Muscle layer of colon (tissue), 2 donors: ENCODE measurements around the gene RPS2.

ENCODE experiments used
- H3K27ac ChIP-seq: one replicate; pipeline ENCODE4 v1.7.0; 2013; ENCODE audit warnings: low read depth, mild to moderate bottlenecking, low read length, moderate library complexity
- H3K27me3 ChIP-seq, 2 donors: one replicate each; pipeline ENCODE4 v1.7.0; 2013; ENCODE audit warnings: low read length in 2 of 2, mild to moderate bottlenecking in 2 of 2; ENCODE audit not compliant: insufficient read depth in 2 of 2, control insufficient read depth in 1 of 2
- H3K36me3 ChIP-seq: one replicate; pipeline ENCODE4 v1.7.0; 2013; ENCODE audit warnings: mild to moderate bottlenecking, low read length; ENCODE audit not compliant: insufficient read depth
- H3K4me1 ChIP-seq: one replicate; pipeline ENCODE4 v1.7.0; 2013; ENCODE audit warnings: mild to moderate bottlenecking, low read length; ENCODE audit not compliant: insufficient read depth
- H3K4me3 ChIP-seq, 2 donors: one replicate each; pipeline ENCODE4 v1.7.0; 2013; ENCODE audit warnings: low read length in 2 of 2, low read depth in 1 of 2, mild to moderate bottlenecking in 1 of 2, moderate library complexity in 1 of 2
- H3K9ac ChIP-seq: one replicate; pipeline ENCODE4 v1.7.0; 2013; ENCODE audit warnings: low read length
- H3K9me3 ChIP-seq: one replicate; pipeline ENCODE4 v1.7.0; 2013; ENCODE audit warnings: mild to moderate bottlenecking, low read length
- donor health status: abdominal sarcoma.
- donor health status: Adenocarcinoma of cecum.

RPS2 gene

DNA sequence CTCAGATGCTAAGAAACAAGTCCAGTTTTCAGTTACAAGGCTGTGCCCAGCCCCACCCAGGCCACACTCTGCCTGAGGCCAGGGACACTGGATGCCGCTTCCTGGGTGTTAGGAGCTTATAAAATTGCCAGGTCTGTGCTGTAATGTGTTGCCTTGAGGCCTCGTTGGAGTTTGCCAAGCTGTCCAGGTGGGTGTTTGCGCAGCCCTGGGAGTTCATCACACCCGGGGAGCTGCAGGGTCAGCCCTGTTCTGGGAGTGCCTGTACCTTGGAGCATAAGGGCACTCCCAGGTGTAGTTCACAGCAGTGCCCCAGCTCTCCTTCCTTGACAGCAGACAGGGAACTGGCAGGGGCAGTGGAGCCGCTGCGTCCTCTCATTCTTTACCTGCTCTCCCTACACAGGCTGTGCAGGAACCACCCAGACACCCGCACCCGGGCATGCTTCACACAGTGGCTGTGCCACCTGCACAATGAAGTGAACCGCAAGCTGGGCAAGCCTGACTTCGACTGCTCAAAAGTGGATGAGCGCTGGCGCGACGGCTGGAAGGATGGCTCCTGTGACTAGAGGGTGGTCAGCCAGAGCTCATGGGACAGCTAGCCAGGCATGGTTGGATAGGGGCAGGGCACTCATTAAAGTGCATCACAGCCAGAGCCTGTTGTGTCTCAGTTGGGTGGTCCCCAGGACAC, 21.0 kb upstream of the RPS2 start:
- Histone ChIP-seq H3K27me3 (peaks cover 34 to 43% of the 10 kb centered on the region in 2 donors), H3K9me3 (no peaks in the 10 kb centered on the region), H3K9ac (no peak overlapping the region), H3K4me3 (peak overlapping the region in 1 of 2 donors; percentile 61), H3K27ac (no peak overlapping the region), H3K36me3 (peaks cover 15% of the 10 kb centered on the region), H3K4me1 (peaks cover 16% of the 10 kb centered on the region)

GRCh38 chr16:1984347-1985225, 20.0 kb upstream of the RPS2 start:
- peak overlapping the region; percentile 63 for H3K27ac ChIP-seq
- peaks cover 15% of the 10 kb centered on the region for H3K36me3 ChIP-seq
- H3K9me3 ChIP-seq, result no peaks in the 10 kb centered on the region
- peaks cover 31 to 47% of the 10 kb centered on the region in 2 donors for H3K27me3 ChIP-seq
- peak overlapping the region; percentile 27 for H3K9ac ChIP-seq
- H3K4me1 ChIP-seq, result peaks cover 14% of the 10 kb centered on the region
- H3K4me3 ChIP-seq, result peak overlapping the region; percentile 61 to 87

DNA sequence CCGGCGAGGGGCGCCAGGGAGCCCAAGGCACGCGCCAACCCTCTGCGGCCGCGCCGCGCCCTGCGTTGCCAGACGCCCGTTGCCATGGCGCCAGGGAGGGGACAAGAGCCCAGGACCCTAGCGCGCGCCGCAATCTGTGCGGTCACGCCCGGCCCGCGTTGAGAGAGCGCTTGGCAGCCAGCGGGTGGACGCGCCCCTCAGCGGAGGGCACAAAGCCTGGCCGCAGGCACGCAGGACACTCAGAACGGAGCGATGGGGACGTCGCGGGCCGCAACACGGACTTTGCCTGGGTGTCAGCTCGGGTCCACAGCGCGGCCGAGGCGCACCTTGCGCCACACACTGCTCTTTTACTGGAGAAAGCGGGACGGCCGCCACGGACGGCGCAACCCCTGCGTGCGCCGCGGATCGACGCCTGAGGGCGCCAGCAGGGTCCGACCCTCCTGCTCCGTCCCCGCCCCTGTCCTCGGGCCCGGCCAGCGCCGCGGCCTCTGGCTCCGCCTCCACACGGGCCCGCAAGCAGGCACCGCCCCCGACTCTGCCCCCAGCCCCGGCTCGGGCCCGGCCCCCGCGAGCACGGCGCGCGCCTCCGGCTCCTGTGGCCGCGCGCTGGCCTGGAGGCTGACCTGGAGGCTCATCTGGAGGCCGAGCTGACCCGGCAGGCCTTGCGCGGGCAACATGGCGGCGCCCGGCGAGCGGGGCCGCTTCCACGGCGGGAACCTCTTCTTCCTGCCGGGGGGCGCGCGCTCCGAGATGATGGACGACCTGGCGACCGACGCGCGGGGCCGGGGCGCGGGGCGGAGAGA, 19.1 kb upstream of the RPS2 start, which contains the start of gene GFER:
Gene GFER, plus strand, starts transcription at position 650 of the 803 bp plus-strand sequence. Its CDS starts 26 bp downstream, at position 676.
- H3K9me3 ChIP-seq, result no peaks in the 10 kb centered on the region
- H3K27me3 ChIP-seq, result peaks cover 22 to 47% of the 10 kb centered on the region in 2 donors
- peak within 1 kb of the TSS; percentile 63 for H3K27ac ChIP-seq
- peaks cover 15% of the 10 kb centered on the region for H3K36me3 ChIP-seq
- peaks cover 14% of the 10 kb centered on the region for H3K4me1 ChIP-seq
- peak within 1 kb of the TSS; percentile 61 to 87 for H3K4me3 ChIP-seq
- peak within 1 kb of the TSS; percentile 27 for H3K9ac ChIP-seq

DNA sequence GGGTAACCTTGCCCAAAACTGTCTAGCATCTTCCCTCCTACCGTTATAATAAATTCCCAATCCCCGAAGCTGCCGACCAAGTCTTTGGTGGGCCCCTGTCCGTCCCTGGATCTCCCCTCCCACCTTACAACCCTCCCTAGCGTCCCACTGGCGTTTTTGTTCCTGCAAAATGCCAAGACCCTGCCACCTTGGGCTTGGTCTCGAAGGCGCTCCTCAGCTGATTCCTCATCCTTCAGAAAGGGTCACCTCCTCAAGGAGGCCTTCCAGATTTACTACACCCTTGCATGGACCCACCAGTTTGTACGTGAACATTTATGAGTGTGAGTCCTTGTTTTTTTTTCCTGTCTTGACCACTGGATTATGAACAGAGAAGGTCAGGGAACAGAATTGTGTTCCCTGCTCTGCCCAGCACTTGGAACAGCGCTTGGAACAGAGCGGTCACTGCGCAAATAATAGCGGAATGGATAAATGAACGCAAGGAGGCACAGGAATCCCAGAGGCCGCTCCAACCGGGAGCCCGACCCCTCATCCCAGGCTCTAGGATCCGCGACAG, 18.4 kb upstream of the RPS2 start:
- H3K4me1 ChIP-seq, result peaks cover 14% of the 10 kb centered on the region
- H3K36me3 ChIP-seq, result peaks cover 15% of the 10 kb centered on the region
- H3K9ac ChIP-seq, result no peak overlapping the region
- H3K9me3 ChIP-seq, result no peaks in the 10 kb centered on the region
- H3K27me3 ChIP-seq, result peaks cover 19 to 50% of the 10 kb centered on the region in 2 donors
- peak overlapping the region; percentile 61 to 87 for H3K4me3 ChIP-seq
- no peak overlapping the region for H3K27ac ChIP-seq

GRCh38 chr16:1982013-1982433, 17.4 kb upstream of the RPS2 start:
- Histone ChIP-seq H3K27me3 (peaks cover 19 to 60% of the 10 kb centered on the region in 2 donors), H3K9ac (no peak overlapping the region), H3K9me3 (no peaks in the 10 kb centered on the region), H3K4me1 (peaks cover 14% of the 10 kb centered on the region), H3K36me3 (peaks cover 20% of the 10 kb centered on the region), H3K4me3 (no peak overlapping the region), H3K27ac (no peak overlapping the region)

GRCh38 chr16:1981398-1981836, 16.8 kb upstream of the RPS2 start, which contains the start of gene NOXO1:
Gene NOXO1, minus strand, starts transcription at chr16:1981469. Its CDS starts 290 bp downstream, at chr16:1981179.
- Histone ChIP-seq H3K36me3 (peaks cover 20% of the 10 kb centered on the region), H3K27ac (no peak within 1 kb of the TSS), H3K9ac (no peak within 1 kb of the TSS), H3K4me1 (peaks cover 14% of the 10 kb centered on the region), H3K9me3 (no peaks in the 10 kb centered on the region), H3K4me3 (no peak within 1 kb of the TSS), H3K27me3 (peaks cover 19 to 62% of the 10 kb centered on the region in 2 donors)

- H3K9me3 ChIP-seq, result no peaks in the 10 kb centered on the region
- peaks cover 22 to 67% of the 10 kb centered on the region in 2 donors for H3K27me3 ChIP-seq
- H3K36me3 ChIP-seq, result peaks cover 20% of the 10 kb centered on the region
- H3K27ac ChIP-seq, result no peak overlapping the region
- H3K4me3 ChIP-seq, result no peak overlapping the region
- no peak overlapping the region for H3K9ac ChIP-seq
- H3K4me1 ChIP-seq, result peaks cover 14% of the 10 kb centered on the region
Observed at GRCh38 chr16:1980770-1981087, 16.1 kb upstream of the RPS2 start.

DNA sequence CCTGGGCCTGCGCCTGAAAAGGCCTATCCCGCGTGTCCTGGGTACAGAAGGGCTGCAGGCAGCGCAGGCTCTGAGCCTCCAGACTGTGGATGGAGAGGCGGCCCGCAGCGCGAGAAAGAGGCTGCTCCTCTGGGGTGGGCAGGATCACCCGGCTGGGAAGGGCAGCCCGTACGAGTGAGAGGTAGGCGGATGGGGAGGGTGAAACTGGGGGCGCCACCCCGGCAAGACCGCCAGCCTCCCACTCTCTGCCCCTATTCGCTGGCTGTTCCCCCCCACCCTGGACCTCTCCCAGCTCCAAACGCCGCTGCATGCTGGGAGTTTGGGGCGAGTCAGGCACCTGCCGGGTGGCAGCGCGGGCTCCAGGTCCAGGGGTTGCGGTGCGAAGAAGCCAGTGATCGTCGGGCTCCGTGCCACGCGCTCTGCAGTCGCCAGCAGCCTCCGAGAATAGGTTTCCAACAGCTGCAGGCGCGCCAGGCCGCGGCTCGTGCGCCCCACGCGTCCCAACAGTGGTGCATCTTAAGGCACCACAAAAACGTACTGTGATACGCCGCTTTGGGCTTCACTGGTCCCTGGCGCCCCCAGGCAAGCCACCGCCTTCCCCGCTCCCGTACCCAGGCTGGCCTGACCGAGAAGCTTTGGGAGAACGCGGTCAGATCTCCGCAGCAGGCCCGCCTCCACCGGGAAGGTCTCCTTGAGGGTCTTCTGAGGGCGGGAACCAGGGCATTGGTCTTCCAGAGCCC, 15.6 kb upstream of the RPS2 start:
- H3K9ac ChIP-seq, result no peak overlapping the region
- peaks cover 24% of the 10 kb centered on the region for H3K36me3 ChIP-seq
- peaks cover 11% of the 10 kb centered on the region for H3K4me1 ChIP-seq
- H3K27me3 ChIP-seq, result peaks cover 22 to 67% of the 10 kb centered on the region in 2 donors
- no peak overlapping the region for H3K27ac ChIP-seq
- no peak overlapping the region for H3K4me3 ChIP-seq
- no peaks in the 10 kb centered on the region for H3K9me3 ChIP-seq

DNA sequence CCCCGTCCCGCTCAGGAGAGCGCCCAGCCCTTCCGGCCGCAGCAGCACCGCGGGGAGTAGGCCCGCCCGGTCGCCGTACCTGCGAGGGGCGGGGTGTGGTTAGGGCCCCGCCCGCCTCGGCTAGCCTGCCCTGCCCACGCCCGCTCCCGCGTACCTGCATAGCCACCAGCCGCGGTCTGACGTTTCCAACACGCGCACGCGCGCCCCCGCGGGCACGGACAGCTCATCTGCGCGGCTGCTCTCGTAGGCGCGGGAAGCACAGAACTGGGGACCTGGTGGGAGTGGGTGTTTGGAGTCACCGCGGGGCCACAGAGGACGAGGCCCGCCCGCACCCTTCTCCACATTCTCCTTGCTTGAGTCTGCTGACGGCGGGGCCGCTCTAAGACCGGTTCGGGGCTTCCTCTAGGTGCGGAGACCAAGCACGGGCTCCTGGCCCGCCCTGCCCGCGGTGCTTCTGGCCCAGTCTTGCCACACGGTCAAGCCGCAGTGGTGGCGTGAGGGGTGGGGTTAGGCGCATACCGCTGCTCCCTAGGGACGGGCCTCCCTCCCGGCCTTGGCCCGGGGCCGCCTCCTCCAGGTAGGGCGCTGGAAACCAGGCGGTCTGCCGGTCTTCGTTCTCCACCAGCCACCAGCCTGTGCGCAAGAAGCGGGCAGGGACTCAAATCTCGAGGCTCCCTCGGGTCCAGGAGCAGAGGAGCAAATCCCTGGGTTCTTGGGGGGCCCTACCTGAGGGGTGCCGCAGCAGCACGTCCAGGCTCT, 14.8 kb upstream of the RPS2 start:
- no peak overlapping the region for H3K27ac ChIP-seq
- no peak overlapping the region for H3K9ac ChIP-seq
- H3K36me3 ChIP-seq, result peaks cover 32% of the 10 kb centered on the region
- H3K4me3 ChIP-seq, result no peak overlapping the region
- H3K4me1 ChIP-seq, result peaks cover 5% of the 10 kb centered on the region
- H3K27me3 ChIP-seq, result peaks cover 22 to 67% of the 10 kb centered on the region in 2 donors
- no peaks in the 10 kb centered on the region for H3K9me3 ChIP-seq
